OCI-LY3 (cell line): ENCODE data around the gene PRKAG3.

ENCODE experiments used
- EZH2phosphoT487 ChIP-seq: fragments of 200-600 bp; shearing (Covaris generic); IDR thresholded peaks from 2 replicates; pipeline ENCODE4 v1.6.1; 2018; ENCODE audit warnings: antibody characterized with exemption, mixed run types, low read depth
- TF ChIP-seq, protein P1 (sequence below): fragments of 200-600, 300-600 bp; sonication (generic); IDR thresholded peaks from 2 replicates; pipeline ENCODE4 v1.5.1; 2014; ENCODE audit warnings: antibody characterized with exemption, low read length, low read depth

- TF ChIP-seq, protein P1, sequence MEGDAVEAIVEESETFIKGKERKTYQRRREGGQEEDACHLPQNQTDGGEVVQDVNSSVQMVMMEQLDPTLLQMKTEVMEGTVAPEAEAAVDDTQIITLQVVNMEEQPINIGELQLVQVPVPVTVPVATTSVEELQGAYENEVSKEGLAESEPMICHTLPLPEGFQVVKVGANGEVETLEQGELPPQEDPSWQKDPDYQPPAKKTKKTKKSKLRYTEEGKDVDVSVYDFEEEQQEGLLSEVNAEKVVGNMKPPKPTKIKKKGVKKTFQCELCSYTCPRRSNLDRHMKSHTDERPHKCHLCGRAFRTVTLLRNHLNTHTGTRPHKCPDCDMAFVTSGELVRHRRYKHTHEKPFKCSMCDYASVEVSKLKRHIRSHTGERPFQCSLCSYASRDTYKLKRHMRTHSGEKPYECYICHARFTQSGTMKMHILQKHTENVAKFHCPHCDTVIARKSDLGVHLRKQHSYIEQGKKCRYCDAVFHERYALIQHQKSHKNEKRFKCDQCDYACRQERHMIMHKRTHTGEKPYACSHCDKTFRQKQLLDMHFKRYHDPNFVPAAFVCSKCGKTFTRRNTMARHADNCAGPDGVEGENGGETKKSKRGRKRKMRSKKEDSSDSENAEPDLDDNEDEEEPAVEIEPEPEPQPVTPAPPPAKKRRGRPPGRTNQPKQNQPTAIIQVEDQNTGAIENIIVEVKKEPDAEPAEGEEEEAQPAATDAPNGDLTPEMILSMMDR = peak; percentile 85
- no peak for TF ChIP-seq EZH2phosphoT487
These were observed 45.1 kb upstream of the PRKAG3 start for GRCh38 chr2:218876562-218877219.
